ENCODE data around the gene NUMBL.

NUMBL gene

GRCh38 chr19:40716031-40716481 is 25.6 kb upstream of the NUMBL start:
- DNase-seq, result no peak

DNA sequence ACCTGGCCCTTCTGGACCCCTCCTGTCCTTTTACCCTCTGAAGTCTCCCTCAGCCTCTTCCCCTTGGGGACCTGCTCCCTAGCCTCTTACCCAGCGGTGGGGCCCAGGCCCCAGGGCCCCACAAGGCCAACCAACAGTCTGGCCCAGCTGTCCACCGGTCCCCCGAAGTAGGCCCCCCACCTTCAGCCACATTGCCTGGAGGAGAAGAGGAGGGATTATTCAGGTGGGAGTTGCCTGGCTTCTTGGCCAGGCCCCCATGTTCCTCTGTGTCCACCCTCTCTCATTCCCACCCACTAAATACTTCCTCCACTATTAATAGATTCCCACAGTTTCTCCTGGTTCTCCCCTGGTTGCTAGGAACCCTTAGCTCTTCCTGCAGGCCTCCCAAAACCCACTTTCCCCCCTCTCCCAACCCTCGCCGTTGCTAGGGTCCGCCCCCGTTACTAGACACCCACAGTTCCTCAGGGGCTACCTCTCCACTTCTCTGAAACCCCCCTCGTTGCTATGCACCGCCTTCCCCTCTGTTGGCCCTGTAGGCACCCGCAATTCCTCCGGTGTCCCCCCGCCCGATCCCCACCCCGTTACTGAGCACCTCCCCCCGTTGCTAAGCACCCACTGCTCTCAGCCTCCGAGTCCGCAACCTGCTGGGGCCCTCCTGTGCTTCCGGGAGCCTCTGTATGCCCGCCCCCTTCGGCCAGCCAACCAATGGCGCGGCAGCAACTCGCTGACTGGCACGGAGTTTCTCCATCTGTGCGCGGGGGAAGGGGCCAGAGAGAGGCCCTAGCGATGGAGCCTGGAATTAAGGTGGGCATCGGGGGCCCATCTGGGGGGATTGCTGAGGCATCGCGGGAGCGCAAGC is 24.2 kb upstream of the NUMBL start:
- DNase-seq, result peak; percentile 91 to 93

DNA sequence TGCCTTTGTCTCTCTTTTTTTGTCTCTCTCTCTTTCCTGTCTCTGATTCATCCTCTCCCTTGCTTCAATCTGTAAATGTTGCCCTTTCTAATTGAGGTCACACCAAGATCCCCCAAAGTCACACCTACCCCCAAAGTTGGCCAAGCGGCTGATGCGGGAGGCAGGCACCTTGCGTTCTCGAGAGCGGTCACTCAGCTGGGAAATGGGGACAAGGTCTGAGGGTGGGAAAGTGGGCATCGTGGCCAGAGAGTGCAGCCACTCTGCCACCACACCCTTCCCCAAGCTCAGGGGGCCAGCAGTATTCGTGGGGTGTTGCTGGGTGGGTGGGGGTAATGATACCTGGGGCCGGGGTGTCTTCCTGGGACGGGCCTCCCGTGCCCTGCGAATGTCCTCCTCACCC is 23.5 kb upstream of the NUMBL start:
- no peak for DNase-seq

GRCh38 chr19:40709817-40710216 is 19.4 kb upstream of the NUMBL start:
- no peak for DNase-seq

GRCh38 chr19:40707615-40708014 is 17.2 kb upstream of the NUMBL start:
- no peak for DNase-seq

DNA sequence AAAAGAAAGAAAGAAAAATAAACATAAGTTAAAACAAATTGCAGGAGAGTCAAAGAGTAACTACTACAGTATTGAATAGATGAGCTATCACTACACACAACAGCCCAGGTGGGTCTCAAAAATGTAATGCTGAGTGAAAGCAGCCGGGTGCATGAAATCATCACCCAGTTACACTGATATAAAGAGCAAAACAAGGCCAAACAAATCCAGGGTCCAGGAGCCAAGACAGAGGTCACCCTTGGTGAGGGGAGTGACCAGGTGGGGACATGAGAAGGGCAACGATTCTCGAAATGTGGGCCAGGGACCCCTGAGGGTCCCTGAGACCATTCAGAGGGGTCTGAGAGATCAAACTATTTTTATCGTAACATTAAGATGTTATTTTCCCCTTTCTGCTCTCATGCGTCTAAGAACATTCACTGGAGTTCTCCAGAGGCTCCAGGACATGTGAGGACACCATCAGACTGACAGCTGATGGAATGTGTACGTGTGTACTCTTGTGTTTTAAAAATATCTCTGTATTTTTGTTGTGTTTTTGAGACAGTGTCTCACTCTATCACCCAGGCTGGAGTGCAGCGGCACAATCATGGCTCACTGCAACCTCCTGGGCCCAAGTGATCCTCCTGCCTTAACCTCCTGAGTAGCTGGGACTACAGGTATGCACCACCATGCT is 15.6 kb upstream of the NUMBL start:
- no peak for DNase-seq

DNA sequence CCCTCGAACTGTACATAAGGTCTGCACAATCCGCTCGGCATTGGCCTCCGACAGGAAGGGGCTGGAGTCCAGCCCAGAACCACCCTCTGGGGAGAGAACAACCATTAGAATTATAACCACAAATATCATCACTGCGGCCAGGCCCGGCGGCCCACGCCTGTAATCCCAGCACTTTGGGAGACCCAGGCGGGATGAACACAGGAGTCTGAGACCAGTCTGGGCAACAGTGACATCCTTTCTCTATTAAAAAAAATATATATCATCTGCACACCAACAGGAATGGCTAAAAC is 14.9 kb upstream of the NUMBL start:
- no peak for DNase-seq

GRCh38 chr19:40704491-40705361 is 14.3 kb upstream of the NUMBL start:
- DNase-seq, result peak in 1 of 2 experiments; percentile 49

GRCh38 chr19:40703029-40703755 is 12.7 kb upstream of the NUMBL start:
- DNase-seq, result no peak

- DNase-seq, result no peak
Measured at GRCh38 chr19:40702337-40703012, 12.0 kb upstream of the NUMBL start.

DNA sequence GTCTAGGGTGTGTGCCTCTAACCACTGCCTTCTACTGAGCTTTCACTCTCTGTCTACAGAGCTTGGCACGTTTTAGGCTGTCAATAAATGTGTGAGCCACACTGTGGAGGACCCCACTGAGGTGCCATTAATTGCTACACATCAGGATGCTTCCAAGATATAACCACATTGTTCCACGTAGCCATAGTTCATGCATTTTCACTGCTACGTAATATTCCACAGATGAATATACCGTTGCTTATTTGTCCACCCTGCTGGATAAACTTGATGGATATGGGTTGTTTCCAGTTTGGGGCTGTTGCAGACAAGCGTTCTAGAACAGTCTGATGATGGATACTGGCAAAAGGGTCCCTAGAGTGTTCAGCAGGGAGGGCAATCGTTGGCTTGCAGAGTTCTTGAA is 11.3 kb upstream of the NUMBL start:
- no peak for DNase-seq

DNA sequence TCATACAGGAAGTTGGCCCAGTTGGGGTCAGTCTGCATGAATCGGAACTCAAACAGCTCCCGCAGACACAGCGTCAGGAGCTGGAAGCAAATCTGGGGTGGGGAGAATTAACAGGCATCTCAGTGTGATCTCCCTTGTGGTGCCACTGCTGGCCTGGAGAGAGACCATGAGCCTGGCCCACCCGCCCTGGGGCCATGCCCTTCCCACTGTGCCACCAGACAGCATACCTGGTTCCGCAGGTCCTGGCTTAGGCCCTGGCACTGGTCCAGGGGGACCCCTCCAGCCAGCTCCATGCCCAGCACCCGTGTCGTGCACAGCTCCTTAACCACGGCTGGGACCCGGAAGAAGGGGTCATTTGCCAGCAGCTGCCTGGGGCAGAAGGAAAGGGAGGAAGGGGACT is 9.6 kb upstream of the NUMBL start:
- peak in 1 of 2 experiments; percentile 42 for DNase-seq

DNA sequence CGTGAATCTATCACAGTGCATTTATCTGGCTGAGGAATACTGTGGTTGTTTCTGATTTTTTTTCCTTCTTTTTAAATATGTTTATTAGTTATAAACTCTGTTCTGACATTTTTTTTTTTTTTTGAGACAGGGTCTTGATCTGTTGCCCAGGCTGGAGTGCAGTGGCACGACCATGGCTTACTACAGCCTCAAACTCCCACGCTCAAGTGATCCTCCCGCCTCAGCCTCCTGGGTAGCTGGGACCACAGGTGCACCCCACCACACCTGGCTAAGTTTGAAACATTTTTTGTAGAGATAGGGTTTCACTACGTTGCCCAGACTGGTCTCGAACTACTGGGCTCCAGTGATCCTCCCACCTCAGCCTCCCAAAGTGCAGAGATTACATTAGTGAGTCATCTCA is 6.6 kb upstream of the NUMBL start:
- DNase-seq, result no peak

- DNase-seq, result no peak
Measured at GRCh38 chr19:40695881-40696280, 5.4 kb upstream of the NUMBL start.

GRCh38 chr19:40693896-40694295 is 3.4 kb upstream of the NUMBL start:
- DNase-seq, result no peak

DNA sequence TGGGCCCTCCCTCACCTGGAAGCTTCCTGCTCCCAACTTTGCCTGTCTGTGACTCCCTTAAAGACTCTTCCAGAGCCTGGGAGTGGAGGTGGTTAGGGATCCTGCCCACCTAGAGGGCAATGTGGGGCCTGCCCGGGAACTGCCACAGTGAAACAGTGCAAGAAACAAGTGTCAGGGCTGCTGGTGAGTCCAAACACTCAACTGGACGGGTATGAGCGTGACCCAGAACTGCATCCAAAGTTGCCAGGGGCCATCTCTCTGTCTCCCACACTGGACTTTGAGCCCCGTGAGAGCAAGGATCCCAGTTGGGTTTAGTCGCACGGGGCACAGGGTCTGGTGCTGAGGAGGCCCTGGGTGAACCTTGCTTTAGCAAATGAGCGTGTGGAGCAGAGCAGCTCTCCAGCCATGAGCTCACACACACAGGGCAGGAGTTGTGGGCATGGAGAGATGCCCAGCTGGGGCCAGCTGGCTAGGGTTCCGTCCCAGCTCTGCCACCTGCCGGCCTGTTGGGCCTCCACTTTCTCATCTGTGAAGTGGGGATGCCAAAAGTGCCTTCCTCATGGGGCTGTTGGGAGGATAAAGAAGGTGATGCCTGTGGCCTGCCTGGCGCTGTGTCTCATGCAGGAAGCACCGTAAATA is 2.8 kb upstream of the NUMBL start:
- no peak for DNase-seq

- DNase-seq, result no peak
Measured at GRCh38 chr19:40692212-40692551, 1.7 kb upstream of the NUMBL start.

DNA sequence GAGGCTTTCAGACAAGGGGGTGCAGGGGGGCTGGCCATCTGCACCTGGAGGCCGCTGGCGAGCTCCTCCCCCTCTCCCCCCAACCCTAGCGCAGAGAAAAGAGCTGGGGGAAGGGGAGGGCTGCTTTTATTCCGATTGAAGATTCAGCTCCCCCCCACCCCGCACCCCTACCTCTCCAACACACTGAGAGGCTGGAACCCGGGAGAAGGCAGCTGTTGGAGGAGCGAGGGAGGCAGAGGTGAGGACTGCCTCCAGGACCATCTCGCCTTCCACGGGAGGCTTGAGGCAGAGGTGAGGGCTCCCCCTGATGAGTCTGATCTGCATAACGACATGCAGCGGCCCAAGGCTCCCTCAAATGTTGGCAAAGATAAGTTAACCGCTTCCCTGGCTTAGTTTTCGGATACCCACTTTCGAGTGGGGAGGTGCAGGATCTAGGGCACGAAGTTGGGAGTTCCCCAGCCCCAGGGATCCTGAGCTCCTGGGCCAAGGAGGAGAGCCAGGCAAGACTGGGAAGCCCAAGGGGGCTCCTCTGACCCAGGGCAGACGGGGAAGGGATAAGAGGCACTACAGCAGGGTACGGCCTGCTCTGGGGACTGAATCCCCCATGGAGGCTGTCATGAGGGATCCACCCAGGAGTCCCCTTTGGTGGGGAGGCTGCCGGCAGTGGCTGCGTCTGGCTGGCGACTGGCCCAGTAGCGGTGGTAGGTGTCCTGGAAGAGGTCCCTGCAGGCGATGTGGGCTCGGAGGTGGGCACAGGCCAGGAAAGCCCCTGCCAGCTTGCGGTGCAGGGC is 1.2 kb upstream of the NUMBL start:
- no peak for DNase-seq

GRCh38 chr19:40690693-40691420 is 406 bp upstream of the NUMBL start:
- DNase-seq, result peak; percentile 84 to 87

DNA sequence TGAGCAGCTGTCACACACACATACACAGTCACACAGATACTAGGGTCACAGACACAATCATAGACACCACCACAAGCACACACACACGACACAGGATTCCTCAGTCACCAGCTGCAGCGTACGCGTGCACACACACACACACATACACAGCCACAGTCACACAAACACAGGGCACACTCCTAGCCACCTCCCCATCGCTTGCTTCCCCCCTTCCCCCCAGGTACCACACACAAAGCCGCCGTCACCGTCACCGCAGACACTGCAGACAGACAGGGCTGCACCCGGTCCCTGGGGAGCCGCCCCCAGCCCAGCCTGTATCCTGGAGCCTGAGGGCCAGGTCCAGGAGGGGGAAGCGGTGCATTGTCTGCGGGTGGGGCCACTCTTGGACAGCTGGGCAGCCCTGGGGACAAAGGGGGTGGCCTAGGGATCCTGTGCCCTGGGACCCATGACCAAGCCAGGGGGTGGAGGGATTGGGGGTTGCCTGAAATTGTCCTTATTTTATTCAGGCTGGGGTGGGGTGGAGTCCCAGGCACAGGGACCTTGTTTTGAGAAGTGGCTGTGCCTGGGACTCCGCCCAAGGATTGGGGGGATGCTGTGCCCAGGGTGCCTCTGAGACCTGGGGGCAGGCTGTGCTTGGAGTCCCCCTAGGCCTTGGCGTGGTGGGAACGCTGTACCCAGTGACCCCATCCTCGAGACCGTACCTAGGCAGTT is 957 bp downstream of the NUMBL start:
- no peak for DNase-seq

Data from NCI-H2081 (cell line).